NCI-H1105 (cell line): ENCODE results near the gene CASK.
"Not testable (repeated sequence)": the region's sequence is repeated elsewhere in the genome, so short reads cannot be mapped to it uniquely, and the experiment has no call there.

Experiments
- DNase-seq: peaks from one replicate; lab custom pipeline; 2025; lab: John Stamatoyannopoulos, UW

The CASK gene

GRCh38 chrX:41515376-41515775, 408.0 kb downstream of the CASK start:
- DNase-seq = no peak

- DNase-seq = no peak
These were observed 409.2 kb downstream of the CASK start for GRCh38 chrX:41514179-41514578.

- not testable (repeated sequence) for DNase-seq
These were observed 410.5 kb downstream of the CASK start for GRCh38 chrX:41512853-41513252.

- no peak for DNase-seq
These were observed 411.0 kb downstream of the CASK start for GRCh38 chrX:41512394-41512793.

- DNase-seq = no peak
These were observed 415.4 kb downstream of the CASK start for GRCh38 chrX:41507919-41508318.

GRCh38 chrX:41502004-41502403, 421.4 kb downstream of the CASK start:
- DNase-seq = no peak

GRCh38 chrX:41499984-41500383, 423.4 kb downstream of the CASK start:
- DNase-seq = no peak

GRCh38 chrX:41499195-41499594, 424.2 kb downstream of the CASK start:
- no peak for DNase-seq

- DNase-seq = no peak
These were observed 431.9 kb downstream of the CASK start for GRCh38 chrX:41491267-41492004.

- no peak for DNase-seq
These were observed 432.9 kb downstream of the CASK start for GRCh38 chrX:41490446-41490845.

- no peak for DNase-seq
These were observed 441.1 kb downstream of the CASK start for GRCh38 chrX:41482154-41482850.

- no peak for DNase-seq
These were observed 441.9 kb downstream of the CASK start for GRCh38 chrX:41481264-41482109.

GRCh38 chrX:41480508-41481260, 442.7 kb downstream of the CASK start:
- DNase-seq = no peak

- no peak for DNase-seq
These were observed 444.9 kb downstream of the CASK start for GRCh38 chrX:41478381-41478911.

- no peak for DNase-seq
These were observed 447.6 kb downstream of the CASK start for GRCh38 chrX:41475591-41476241.

- no peak for DNase-seq
These were observed 448.2 kb downstream of the CASK start for GRCh38 chrX:41475191-41475590.

GRCh38 chrX:41474726-41475100, 448.6 kb downstream of the CASK start:
- no peak for DNase-seq

GRCh38 chrX:41473936-41474725, 449.2 kb downstream of the CASK start:
- no peak for DNase-seq

GRCh38 chrX:41472231-41472815, 451.0 kb downstream of the CASK start:
- no peak for DNase-seq

GRCh38 chrX:41471786-41472185, 451.6 kb downstream of the CASK start:
- DNase-seq = no peak
